KBM-7 (cell line): Measurements from ENCODE around the gene ZBED1.
"Not testable (repeated sequence)": the region's sequence is repeated elsewhere in the genome, so short reads cannot be mapped to it uniquely, and the experiment has no call there.

Experiments
- DNase-seq: peaks from one replicate; pipeline ENCODE4 v3.0.0-alpha.2; 2015
- in situ Hi-C: fragments of 300-500 bp; cut with MboI; formaldehyde crosslinking; loops from 2 replicates; pipeline ENCODE4 v1.14.3; 2020; ENCODE audit warnings: low sequenced_read_pairs, low pct_unique_long_range_greater_than_20kb, mixed read lengths

ZBED1 gene

GRCh38 chrX:2463481-2463880 lies 37.3 kb downstream of the ZBED1 start:
- in situ Hi-C loops, DNase-seq: not testable (repeated sequence)

- in situ Hi-C loops: no loop called here
- DNase-seq: no peak
Measured at GRCh38 chrX:2462780-2463179, 38.0 kb downstream of the ZBED1 start.

- in situ Hi-C loops: no loop called here
- no peak for DNase-seq
Measured at GRCh38 chrX:2462074-2462473, 38.7 kb downstream of the ZBED1 start.

- in situ Hi-C loops: no loop called here
- DNase-seq: no peak
Measured at GRCh38 chrX:2461711-2462016, 39.1 kb downstream of the ZBED1 start.

GRCh38 chrX:2460821-2461710 lies 39.7 kb downstream of the ZBED1 start:
- DNase-seq, in situ Hi-C loops: not testable (repeated sequence)

DNA sequence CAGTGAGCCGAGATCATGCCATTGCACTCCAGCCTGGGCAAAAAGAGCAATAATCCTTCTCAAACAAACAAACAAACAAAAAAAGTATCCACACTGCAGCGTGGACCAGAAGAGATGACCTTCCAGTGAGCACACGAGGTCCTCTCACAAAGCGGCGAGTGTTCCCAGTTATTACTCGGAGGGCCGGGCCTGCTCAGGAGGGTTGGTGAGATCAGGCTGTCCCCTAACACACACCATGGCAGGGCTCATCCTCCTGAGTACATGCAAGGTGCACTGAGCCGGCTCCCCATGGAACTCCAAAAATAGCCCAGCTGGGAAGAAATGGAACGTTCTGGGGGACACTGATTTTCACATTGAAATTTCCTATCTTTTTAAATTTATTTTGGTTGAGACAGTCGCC lies 40.7 kb downstream of the ZBED1 start:
- DNase-seq, in situ Hi-C loops: not testable (repeated sequence)

DNA sequence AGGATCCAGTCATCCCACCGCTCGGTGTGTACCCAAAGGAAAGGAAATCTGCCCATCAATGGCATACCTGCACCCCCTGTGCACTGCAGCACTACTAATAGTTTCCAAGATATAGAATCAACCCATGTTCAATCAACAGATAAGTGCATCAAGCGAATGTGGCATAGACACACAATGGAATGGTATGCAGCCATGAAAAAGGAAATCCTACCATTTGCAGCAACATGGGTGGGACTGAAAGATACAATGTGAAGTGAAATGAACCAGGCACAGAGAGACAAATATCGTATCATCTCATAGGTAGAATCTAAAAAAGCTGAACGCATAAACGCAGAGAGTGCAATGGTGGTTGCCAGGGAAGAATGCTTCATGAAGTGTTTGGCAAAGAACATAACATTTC lies 42.5 kb downstream of the ZBED1 start:
- no peak for DNase-seq
- in situ Hi-C loops: no loop called here

GRCh38 chrX:2457289-2458133 lies 43.3 kb downstream of the ZBED1 start:
- in situ Hi-C loops: no loop called here

DNA sequence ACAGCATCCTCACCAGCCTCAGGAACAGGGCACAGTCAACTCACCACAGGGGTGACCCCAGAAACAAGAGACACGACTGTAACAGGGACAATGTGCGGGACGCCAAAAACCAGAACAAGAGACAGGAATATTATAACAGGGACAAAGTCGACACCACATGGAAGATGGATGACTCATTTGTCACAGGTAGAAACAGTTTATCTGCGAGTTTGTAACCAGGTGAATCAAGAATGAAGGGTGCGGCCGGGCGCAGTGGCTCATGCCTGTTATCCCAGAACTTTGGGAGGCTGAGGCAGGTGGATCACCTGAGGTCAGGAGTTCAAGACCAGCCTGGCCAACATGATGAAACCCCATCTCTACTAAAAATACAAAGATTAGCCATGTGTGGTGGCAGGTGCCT lies 44.7 kb downstream of the ZBED1 start:
- DNase-seq, in situ Hi-C loops: not testable (repeated sequence)

More at GRCh38 chrX:2457289-2458133, 43.3 kb downstream of the ZBED1 start:
- no peak for DNase-seq

- DNase-seq, in situ Hi-C loops: not testable (repeated sequence)
Measured at GRCh38 chrX:2454620-2455019, 46.2 kb downstream of the ZBED1 start.

GRCh38 chrX:2452799-2453198 lies 48.0 kb downstream of the ZBED1 start:
- in situ Hi-C loops: no loop called here
- DNase-seq: no peak

- in situ Hi-C loops: no loop called here
- DNase-seq: no peak
Measured at GRCh38 chrX:2452317-2452784, 48.4 kb downstream of the ZBED1 start.

DNA sequence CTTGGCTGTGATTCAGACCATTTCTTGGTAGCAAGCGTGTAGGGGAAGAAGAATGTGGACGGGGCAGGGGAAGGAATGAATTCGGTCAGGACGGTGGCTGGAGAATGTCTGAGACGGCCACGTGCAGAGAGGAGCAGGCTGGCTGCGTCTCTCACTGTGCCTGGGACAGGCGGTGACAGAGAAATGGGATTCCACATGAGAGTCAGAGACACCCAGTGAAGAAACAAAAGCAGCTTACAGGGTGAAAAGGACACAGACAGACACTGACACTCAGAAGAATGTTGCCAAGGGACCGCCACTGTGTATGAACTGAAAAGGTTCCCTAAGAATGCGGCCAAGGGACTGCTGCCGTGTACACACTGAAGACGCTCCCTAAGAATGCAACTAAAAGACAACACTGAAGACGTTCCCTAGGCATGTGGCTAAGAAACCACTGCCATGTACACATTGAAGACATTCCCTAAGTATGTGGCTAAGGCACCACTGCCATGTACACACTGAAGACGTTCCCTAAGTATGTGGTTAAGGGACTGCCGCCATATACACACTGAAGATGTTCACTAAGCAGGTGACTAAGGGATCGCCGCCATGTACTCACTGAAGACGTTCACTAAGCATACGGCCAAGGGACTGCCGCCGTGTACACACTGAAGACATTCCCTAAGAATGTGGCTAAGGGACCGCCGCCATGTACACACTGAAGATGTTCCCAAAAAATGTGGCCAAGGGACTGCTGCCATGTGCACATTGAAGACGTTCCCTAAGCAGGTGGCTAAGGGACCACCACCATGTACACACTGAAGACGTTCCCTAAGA lies 49.1 kb downstream of the ZBED1 start:
- in situ Hi-C loops: no loop called here
- DNase-seq: no peak

DNA sequence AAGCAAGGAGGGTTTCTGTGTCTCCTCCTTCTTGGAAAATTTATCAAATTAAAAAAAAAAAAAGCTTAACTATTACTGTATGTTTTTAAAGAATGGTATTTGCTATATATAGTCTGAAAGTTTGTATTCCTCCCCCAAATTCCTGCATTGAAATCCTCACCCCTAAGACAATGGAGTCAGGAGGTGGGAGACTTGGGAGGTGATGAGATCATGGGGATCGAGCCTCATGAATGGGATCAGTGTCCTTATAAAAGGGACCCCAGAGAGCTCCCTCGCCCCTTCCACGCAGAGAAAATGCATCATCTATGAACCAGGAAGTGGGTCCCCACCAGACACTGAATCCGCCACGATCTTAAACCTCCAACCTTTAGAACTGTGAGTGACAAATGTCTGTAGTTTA lies 50.1 kb downstream of the ZBED1 start:
- in situ Hi-C loops: no loop called here
- DNase-seq: no peak

DNA sequence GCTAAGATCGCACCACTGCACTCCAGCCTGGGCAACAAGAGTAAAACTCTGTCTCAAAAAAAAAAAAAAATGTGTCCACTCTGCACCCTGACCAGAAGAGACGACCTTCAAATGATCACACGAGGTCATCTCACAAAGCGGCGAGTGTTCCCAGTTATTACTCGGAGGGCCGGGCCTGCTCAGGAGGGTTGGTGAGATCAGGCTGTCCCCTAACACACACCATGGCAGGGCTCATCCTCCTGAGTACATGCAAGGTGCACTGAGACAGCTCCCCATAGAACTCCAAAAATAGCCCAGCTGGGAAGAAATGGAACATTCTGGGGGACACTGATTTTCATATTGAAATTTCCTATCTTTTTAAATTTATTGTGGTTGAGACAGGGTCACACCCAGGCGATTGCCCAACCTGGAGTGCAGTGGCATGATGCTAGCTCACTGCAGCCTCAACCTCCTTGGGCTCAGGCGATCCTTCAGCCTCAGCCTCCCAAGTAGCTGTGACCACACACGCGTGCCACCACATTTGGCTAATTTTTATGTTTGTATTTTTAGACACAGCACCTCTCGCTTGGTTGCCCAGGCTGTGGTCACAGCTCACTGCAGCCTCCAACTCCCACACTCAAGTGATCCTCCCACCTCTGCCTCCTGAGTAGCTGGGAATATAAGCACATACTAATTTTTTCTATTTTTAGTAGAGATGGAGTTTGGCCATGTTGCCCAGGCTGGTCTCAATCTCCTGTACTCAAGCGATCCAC lies 51.5 kb downstream of the ZBED1 start:
- in situ Hi-C loops: no loop called here
- DNase-seq: peak; percentile 81

DNA sequence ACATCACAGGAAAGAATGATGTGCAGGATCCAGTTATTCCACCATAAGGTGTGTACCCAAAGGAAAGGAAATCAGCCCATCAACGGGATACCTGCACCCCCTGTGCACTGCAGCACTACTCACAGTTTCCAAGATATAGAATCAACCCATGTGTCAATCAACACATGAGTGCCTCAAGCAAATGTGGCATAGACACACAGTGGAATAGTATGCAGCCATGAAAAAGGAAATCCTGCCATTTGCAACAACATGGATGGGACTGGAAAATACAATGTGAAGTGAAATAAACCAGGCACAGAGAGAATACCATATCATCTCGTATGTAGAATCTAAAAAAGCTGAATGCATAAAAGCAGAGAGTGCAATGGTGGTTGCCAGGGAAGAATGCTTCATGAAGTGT lies 53.3 kb downstream of the ZBED1 start:
- in situ Hi-C loops: no loop called here
- no peak for DNase-seq

- no peak for DNase-seq
- in situ Hi-C loops: no loop called here
Measured at GRCh38 chrX:2446815-2447214, 54.0 kb downstream of the ZBED1 start.

- in situ Hi-C loops: no loop called here
- no peak for DNase-seq
Measured at GRCh38 chrX:2445662-2446623, 54.8 kb downstream of the ZBED1 start.
